SK-N-SH treated with all-trans-retinoic acid at 6 μM for 48 hours (cell line): Measurements from ENCODE around the gene LRRK1.

ENCODE experiments used
- ATAC-seq: fragments of 200-7000 bp; cut with Tn5 transposase; 3 replicates; pipeline ENCODE4 v1.9.1; 2020; ENCODE audit warnings: mild to moderate bottlenecking, moderate library complexity
- ARNTL ChIP-seq: fragments of 450-650 bp; formaldehyde crosslinking; IDR thresholded peaks from 2 replicates; pipeline ENCODE4 v1.5.0; 2020; ENCODE audit warnings: low read depth, mild to moderate bottlenecking, moderate library complexity, borderline replicate concordance
- BACH2 ChIP-seq: fragments of 250-450 bp; sonication (Bioruptor Pico); IDR thresholded peaks from 2 replicates; pipeline ENCODE4 v1.9.0; 2021; ENCODE audit warnings: mild to moderate bottlenecking, borderline replicate concordance
- CSDC2 ChIP-seq: fragments of 250-450 bp; sonication (Bioruptor Pico); IDR thresholded peaks from 2 replicates; pipeline ENCODE4 v1.5.0; 2020; ENCODE audit warnings: mild to moderate bottlenecking, moderate library complexity
- ESRRG ChIP-seq: fragments of 250-450 bp; sonication (Bioruptor Pico); IDR thresholded peaks from 2 replicates; pipeline ENCODE4 v1.6.1; 2021; ENCODE audit warnings: mild to moderate bottlenecking
- GLIS3 ChIP-seq: fragments of 250-450 bp; sonication (Bioruptor Pico); IDR thresholded peaks from 2 replicates; pipeline ENCODE4 v1.5.0; 2020; ENCODE audit warnings: mild to moderate bottlenecking, moderate library complexity
- ISL1 ChIP-seq: fragments of 250-450 bp; sonication (Bioruptor Pico); IDR thresholded peaks from 2 replicates; pipeline ENCODE4 v2.1.2; 2022; ENCODE audit warnings: mild to moderate bottlenecking, moderate library complexity
- PATZ1 ChIP-seq: fragments of 250-450 bp; sonication (Bioruptor Pico); IDR thresholded peaks from 2 replicates; pipeline ENCODE4 v1.8.0; 2020; ENCODE audit warnings: mild to moderate bottlenecking, moderate library complexity, borderline replicate concordance
- POU6F1 ChIP-seq: fragments of 250-450 bp; sonication (Bioruptor Pico); IDR thresholded peaks from 2 replicates; pipeline ENCODE4 v1.8.0; 2021; ENCODE audit warnings: low read depth, mild to moderate bottlenecking, moderate library complexity, borderline replicate concordance
- SNAI2 ChIP-seq: fragments of 250-450 bp; sonication (Bioruptor Pico); IDR thresholded peaks from 2 replicates; pipeline ENCODE4 v1.5.0; 2020; ENCODE audit warnings: mild to moderate bottlenecking, moderate library complexity
- TCF4 ChIP-seq: fragments of 250-450 bp; sonication (Bioruptor Pico); IDR thresholded peaks from 2 replicates; pipeline ENCODE4 v1.8.0; 2021; ENCODE audit warnings: mild to moderate bottlenecking, moderate library complexity, borderline replicate concordance
- ZFP3 ChIP-seq: fragments of 250-450 bp; sonication (Bioruptor Pico); IDR thresholded peaks from 2 replicates; pipeline ENCODE4 v1.5.0; 2020; ENCODE audit warnings: mild to moderate bottlenecking, moderate library complexity
- ZNF565 ChIP-seq: fragments of 450-650 bp; formaldehyde crosslinking; conservative IDR thresholded peaks from 2 replicates; pipeline ENCODE4 v1.5.0; 2020; ENCODE audit warnings: low read depth, mild to moderate bottlenecking, moderate library complexity
- ZNF70 ChIP-seq: fragments of 450-650 bp; formaldehyde crosslinking; IDR thresholded peaks from 2 replicates; pipeline ENCODE4 v1.5.0; 2020; ENCODE audit warnings: mild to moderate bottlenecking, moderate library complexity
- TF ChIP-seq, protein P1 (sequence below): fragments of 250-450 bp; sonication (Bioruptor Pico); IDR thresholded peaks from 2 replicates; pipeline ENCODE4 v1.5.0; 2020; ENCODE audit warnings: mild to moderate bottlenecking, moderate library complexity
- TF ChIP-seq, protein P2 (sequence below): fragments of 250-450 bp; sonication (Bioruptor Pico); IDR thresholded peaks from 2 replicates; pipeline ENCODE4 v1.5.1; 2020; ENCODE audit warnings: low read depth, mild to moderate bottlenecking, moderate library complexity

The LRRK1 gene

GRCh38 chr15:101047301-101047781, 128.2 kb downstream of the LRRK1 start (continued):
- TF ChIP-seq PATZ1 (CRISPR knock-in tag): no peak

GRCh38 chr15:101048176-101048575, 129.0 kb downstream of the LRRK1 start:
- no peak for ATAC-seq
- TF ChIP-seq CSDC2 (CRISPR knock-in tag) (no peak), ZNF70 (CRISPR knock-in tag) (no peak), POU6F1 (CRISPR knock-in tag) (no peak), GLIS3 (CRISPR knock-in tag) (no peak)
- TF ChIP-seq, protein P1, sequence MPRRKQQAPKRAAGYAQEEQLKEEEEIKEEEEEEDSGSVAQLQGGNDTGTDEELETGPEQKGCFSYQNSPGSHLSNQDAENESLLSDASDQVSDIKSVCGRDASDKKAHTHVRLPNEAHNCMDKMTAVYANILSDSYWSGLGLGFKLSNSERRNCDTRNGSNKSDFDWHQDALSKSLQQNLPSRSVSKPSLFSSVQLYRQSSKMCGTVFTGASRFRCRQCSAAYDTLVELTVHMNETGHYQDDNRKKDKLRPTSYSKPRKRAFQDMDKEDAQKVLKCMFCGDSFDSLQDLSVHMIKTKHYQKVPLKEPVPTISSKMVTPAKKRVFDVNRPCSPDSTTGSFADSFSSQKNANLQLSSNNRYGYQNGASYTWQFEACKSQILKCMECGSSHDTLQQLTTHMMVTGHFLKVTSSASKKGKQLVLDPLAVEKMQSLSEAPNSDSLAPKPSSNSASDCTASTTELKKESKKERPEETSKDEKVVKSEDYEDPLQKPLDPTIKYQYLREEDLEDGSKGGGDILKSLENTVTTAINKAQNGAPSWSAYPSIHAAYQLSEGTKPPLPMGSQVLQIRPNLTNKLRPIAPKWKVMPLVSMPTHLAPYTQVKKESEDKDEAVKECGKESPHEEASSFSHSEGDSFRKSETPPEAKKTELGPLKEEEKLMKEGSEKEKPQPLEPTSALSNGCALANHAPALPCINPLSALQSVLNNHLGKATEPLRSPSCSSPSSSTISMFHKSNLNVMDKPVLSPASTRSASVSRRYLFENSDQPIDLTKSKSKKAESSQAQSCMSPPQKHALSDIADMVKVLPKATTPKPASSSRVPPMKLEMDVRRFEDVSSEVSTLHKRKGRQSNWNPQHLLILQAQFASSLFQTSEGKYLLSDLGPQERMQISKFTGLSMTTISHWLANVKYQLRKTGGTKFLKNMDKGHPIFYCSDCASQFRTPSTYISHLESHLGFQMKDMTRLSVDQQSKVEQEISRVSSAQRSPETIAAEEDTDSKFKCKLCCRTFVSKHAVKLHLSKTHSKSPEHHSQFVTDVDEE (CRISPR knock-in tag): no peak

DNA sequence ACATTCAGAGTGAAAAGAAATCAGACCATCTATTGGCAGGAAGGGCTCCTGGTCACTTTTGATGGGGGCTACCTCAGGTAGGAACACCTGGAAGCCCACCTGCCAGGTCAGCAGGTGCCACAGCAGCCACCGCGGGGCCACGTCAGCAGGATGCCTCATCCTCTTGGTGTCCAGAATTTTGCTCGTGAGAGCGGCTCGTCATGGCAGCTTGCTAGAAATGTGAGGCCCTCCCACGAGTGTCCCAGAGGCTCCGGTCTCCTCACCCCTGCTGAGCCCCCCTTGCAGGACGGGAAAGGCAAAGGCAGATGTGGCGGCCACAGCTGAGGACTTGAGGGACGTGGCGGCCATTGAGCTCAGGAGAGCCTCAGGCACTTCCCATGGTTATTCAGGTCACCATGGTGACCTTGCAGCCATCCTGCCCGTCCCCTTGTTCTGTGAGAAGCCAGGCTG, 129.4 kb downstream of the LRRK1 start:
- no peak for TF ChIP-seq ZNF70 (CRISPR knock-in tag)
- TF ChIP-seq, protein P1 (CRISPR knock-in tag): no peak
- TF ChIP-seq SNAI2 (CRISPR knock-in tag): no peak
- TF ChIP-seq ZFP3 (CRISPR knock-in tag): no peak
- TF ChIP-seq ZNF565 (CRISPR knock-in tag): no peak
- no peak for TF ChIP-seq GLIS3 (CRISPR knock-in tag)
- TF ChIP-seq TCF4 (CRISPR knock-in tag): no peak
- no peak for TF ChIP-seq ESRRG (CRISPR knock-in tag)
- TF ChIP-seq PATZ1 (CRISPR knock-in tag): no peak
- TF ChIP-seq ARNTL (CRISPR knock-in tag): no peak
- no peak for TF ChIP-seq CSDC2 (CRISPR knock-in tag)
- TF ChIP-seq ISL1 (CRISPR knock-in tag): no peak
- TF ChIP-seq BACH2 (CRISPR knock-in tag): no peak
- TF ChIP-seq, protein P2, sequence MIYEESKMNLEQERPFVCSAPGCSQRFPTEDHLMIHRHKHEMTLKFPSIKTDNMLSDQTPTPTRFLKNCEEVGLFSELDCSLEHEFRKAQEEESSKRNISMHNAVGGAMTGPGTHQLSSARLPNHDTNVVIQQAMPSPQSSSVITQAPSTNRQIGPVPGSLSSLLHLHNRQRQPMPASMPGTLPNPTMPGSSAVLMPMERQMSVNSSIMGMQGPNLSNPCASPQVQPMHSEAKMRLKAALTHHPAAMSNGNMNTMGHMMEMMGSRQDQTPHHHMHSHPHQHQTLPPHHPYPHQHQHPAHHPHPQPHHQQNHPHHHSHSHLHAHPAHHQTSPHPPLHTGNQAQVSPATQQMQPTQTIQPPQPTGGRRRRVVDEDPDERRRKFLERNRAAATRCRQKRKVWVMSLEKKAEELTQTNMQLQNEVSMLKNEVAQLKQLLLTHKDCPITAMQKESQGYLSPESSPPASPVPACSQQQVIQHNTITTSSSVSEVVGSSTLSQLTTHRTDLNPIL (CRISPR knock-in tag): no peak
- TF ChIP-seq, all 23 proteins: peak for 0
- no peak for ATAC-seq
